Epithelial cell of proximal tubule (primary cell): Measurements from ENCODE around the gene AUH. TPM values are rescaled to one million over a fixed set of nuclear protein-coding genes. Genes with fewer than 3 reads are reported as not detected.
A peak's percentile ranks its signal among the peaks of the same experiment; 100 is the strongest.

Source experiments
- DNase-seq: peaks from one replicate; pipeline ENCODE4 v3.0.0-alpha.2; 2011; ENCODE audit warnings: low read depth
- H3K4me3 ChIP-seq: 2 replicates; pipeline ENCODE4 v1.5.1; 2011; ENCODE audit warnings: low read depth, mild to moderate bottlenecking, low read length
- total RNA-seq: library from RNA; depleted of rRNA; stranded (reverse); fragments of >200 nt; gene quantifications from 2 replicates; pipeline ENCODE4 v1.2.3, GENCODE V29; 2015
- TF ChIP-seq, protein P1 (sequence below): conservative IDR thresholded peaks from 2 replicates; pipeline ENCODE4 v1.5.1; 2012; ENCODE audit warnings: low read depth, mild to moderate bottlenecking, low read length

Gene AUH
- total RNA-seq, 1 donor from 2014 or later: 16.8 TPM

DNA sequence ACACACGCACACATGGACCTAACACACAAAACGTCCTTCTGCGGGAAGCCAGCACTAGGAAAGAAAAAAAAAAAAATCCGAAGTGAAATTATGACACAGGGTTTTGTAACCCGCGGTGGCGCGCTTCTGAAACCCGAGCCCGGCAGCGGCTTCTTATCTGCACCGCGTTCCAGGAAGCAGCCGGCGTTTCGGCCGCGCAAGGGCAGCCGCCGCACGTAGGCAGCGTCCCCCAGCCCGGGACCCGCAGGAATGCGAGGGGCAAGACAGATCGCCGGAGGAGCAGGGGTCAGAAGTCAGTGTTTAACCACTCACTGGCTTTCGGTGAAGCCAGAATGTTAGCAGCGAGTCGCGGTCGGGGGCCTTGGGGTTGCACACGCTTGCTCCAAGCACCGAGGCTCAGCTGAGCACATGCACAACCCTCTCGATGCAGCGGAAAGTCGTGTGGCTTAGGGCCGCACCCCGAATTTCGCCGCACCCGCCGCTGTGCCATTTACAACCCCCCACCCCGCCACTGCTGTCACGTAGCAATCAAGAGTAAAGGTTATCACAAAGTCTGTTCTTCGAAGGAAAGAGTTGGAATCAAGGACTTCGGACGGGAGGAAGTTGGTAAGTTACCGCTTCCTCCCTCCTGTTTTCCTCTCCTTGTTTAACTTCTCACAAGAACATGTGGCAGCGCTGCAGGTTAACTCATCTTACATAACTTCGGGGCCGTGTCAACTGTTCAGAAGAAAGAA, 167.9 kb downstream of the AUH start:
- peak overlapping the region; percentile 37 for H3K4me3 ChIP-seq
- TF ChIP-seq, protein P1, sequence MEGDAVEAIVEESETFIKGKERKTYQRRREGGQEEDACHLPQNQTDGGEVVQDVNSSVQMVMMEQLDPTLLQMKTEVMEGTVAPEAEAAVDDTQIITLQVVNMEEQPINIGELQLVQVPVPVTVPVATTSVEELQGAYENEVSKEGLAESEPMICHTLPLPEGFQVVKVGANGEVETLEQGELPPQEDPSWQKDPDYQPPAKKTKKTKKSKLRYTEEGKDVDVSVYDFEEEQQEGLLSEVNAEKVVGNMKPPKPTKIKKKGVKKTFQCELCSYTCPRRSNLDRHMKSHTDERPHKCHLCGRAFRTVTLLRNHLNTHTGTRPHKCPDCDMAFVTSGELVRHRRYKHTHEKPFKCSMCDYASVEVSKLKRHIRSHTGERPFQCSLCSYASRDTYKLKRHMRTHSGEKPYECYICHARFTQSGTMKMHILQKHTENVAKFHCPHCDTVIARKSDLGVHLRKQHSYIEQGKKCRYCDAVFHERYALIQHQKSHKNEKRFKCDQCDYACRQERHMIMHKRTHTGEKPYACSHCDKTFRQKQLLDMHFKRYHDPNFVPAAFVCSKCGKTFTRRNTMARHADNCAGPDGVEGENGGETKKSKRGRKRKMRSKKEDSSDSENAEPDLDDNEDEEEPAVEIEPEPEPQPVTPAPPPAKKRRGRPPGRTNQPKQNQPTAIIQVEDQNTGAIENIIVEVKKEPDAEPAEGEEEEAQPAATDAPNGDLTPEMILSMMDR: no peak
- DNase-seq: no peak

DNA sequence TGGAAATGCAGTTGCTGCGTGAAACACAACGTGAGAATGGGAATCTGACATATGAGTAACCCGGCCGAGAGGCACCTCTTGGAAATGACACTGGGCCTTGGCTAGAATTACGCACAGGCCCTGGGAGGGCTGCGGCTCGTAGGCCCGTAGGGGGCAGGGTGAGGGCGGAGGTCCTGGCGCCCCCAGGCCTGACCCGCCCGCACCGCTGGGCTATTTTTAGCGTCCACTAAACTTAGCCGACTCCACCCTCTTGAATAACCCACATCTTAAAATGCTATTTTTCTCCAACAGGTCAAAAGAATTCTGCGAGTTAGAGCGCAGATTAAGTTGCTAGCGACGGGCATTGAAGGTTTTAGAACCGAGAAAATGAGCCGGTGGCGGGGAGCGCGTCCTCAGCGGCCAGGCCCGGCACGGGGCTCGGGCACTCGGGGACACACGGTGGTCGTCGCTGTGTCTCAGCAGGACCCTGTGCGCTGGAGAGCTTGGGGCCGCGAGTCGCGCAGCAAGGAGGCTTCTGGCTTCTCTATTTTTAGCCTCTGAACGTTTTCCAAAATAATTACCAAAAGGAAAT, 168.5 kb downstream of the AUH start:
- peak; percentile 97 for DNase-seq

DNA sequence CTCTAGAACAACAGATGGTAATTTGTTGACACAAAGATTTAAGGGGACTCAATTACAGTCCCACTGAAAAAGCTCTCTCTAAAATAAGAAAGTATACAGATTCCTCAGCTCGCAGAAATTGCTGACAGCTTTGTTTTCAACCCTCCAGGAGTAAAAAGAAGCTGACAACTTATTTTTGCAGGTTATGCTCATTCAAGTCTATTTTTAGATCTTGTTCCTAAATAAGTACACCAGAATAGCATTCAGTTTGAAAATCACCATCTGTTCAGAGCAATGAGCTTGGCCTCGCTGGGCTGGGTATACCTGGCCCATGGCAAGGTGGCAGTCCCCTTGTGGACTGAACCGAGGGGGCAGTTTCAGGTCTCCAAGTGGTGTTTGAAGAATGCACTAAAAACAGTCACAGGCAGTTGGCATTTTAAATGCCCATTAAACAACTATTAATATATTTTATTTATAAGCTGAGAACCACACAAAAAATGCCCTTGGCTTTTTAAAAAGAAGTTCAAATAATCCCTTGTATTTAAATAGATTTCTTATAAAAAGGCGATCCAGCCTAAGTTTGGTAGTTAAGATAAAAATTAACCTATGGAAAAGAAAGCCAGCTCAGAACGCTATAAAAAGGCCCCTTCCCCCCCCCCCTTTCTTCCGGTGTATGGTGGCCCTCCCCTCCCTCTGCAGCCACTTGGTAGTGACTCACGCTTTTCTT, 169.2 kb downstream of the AUH start:
- TF ChIP-seq, protein P1: peak; percentile 12
- no peak for DNase-seq
- no peak overlapping the region for H3K4me3 ChIP-seq

More for the DNA sequence above, 168.5 kb downstream of the AUH start:
- peak overlapping the region; percentile 37 for H3K4me3 ChIP-seq
- TF ChIP-seq, protein P1: peak; percentile 11

DNA sequence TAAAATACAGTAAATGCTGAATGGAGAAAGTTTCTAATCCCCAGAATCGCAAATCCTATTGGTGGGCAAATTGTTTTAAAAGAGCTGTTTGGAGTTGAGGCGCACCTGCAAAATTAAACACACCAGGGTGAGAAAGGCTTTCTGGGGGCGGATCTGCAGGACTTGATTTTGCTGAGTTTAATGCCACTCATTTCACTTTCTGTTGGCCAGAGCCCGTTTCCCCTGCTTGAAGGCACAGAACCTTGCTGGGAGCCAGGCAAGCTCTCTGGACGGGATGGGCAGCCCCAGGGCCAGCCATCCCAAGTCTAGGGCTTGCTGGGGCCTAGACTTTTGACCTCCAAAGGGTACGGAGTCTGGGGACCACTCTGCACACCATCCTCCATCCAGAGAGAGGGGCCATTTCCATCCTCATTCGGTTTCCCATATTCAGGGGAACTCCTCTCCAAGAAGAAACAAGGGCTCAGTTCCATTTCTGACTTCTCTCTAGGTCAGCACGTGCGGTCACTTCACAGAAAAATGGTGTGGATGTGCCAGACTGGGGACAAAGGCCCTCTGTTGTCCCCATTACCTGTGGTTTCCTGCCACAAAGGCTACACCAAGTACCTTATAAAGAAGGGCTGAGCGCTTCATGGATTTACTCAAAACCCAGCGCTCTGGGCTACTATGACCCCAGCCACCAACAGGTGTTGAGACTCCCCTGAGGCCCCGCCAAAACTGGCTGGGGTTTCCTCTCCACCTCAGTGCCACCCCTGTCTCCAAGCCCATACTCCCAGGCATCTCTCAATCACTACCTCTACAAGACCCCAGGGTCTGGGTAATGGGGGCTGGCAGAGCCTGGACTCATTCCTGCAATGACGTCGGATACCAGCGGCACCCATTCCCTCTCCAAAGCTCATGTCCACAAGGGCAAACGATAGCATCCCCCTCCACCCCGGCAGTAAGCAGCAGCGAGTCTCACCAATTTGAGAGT, 170.0 kb downstream of the AUH start:
- TF ChIP-seq, protein P1: no peak
- DNase-seq: no peak
- no peak overlapping the region for H3K4me3 ChIP-seq

DNA sequence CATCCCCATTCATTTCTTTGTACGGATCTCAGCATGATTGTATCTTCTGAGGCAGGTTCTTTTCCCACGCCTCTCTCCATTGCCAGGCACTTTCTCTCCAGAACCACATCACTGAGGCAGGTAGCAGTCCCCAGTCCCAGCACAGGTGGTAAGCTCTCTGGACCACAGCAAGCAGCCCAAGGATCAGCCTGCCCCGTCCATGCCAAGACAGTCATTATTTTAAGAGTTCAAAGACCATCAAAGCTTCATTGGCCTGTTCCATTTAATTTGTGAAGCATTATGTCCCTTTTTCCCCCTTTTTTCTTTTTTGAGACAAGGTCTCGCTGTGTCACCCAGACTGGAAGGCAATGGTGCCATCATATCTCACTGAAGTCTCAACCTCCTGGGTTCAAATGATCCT, 171.7 kb downstream of the AUH start:
- TF ChIP-seq, protein P1: no peak
- no peak overlapping the region for H3K4me3 ChIP-seq
- DNase-seq: no peak
